Activated T-helper 2 cell treated with anti-CD3 and anti-CD28 coated beads, Interferon-gamma antibody, Interleukin-2, Interleukin-4, amounts not matched to agents 10 μg/mL and 5 μg/mL and 100 μg/mL, durations not matched to agents 14 hours and 24 hours and 36 hours (primary cell): Measurements from ENCODE around the gene CCBE1. TPM values are rescaled to one million over a fixed set of nuclear protein-coding genes. Genes with fewer than 3 reads are reported as not detected.
"Not testable (repeated sequence)": the region's sequence is repeated elsewhere in the genome, so short reads cannot be mapped to it uniquely, and the experiment has no call there.

Source experiments
- DNase-seq: peaks from one replicate; pipeline ENCODE4 v3.0.0; 2021; ENCODE audit warnings: low spot score
- H3K27ac Mint-ChIP-seq: one replicate; pipeline ENCODE4 v1.8.0; 2021; ENCODE audit warnings: mixed read lengths
- H3K27me3 Mint-ChIP-seq: one replicate; pipeline ENCODE4 v1.8.0; 2021; ENCODE audit warnings: low read depth, mixed read lengths
- H3K36me3 Mint-ChIP-seq: one replicate; pipeline ENCODE4 v1.8.0; 2021; ENCODE audit warnings: low read depth, mixed read lengths
- H3K4me1 Mint-ChIP-seq: one replicate; pipeline ENCODE4 v1.8.0; 2021; ENCODE audit warnings: low read depth, mixed read lengths
- H3K4me3 Mint-ChIP-seq: one replicate; pipeline ENCODE4 v1.8.0; 2021; ENCODE audit warnings: low read depth, mild to moderate bottlenecking, moderate library complexity, mixed read lengths
- H3K9me3 Mint-ChIP-seq: one replicate; pipeline ENCODE4 v1.8.0; 2021; ENCODE audit warnings: mixed read lengths
- intact Hi-C: fragments of 100-400 bp; cut with micrococcal nuclease; formaldehyde crosslinking; loops from one replicate; pipeline ENCODE4 v1.15.1; 2023
- total RNA-seq: library from RNA; stranded (reverse); gene quantifications from 2 replicates; pipeline ENCODE4 v1.2.3, GENCODE V29; 2022

The CCBE1 gene
- total RNA-seq, 1 donor from 2014 or later: not detected

DNA sequence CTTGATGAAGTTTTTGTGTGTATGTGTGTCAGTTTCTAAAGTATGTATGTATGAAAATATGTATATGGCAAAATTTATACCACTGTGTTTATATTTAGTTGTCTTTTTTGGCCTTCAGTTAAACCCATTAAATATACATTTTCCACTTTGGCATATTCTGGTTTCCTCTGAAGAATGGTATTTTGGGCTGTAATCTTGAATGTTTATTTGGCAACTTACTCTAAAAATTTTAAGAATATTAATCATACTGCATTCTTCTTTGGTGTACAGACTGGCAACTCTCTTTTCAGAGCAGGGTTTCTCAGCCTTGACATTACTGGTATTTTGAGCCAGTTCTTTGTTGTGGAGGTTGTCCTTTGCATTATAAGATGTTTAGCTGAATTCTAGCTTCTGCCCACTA is 27.9 kb upstream of the CCBE1 start:
- H3K27me3 Mint-ChIP-seq: peaks cover 2% of the 10 kb centered on the region
- no peaks in the 10 kb centered on the region for H3K4me1 Mint-ChIP-seq
- H3K36me3 Mint-ChIP-seq: no peaks in the 10 kb centered on the region
- no peak overlapping the region for H3K4me3 Mint-ChIP-seq
- no peak overlapping the region for H3K27ac Mint-ChIP-seq
- DNase-seq: no peak
- intact Hi-C loops: no loop called here
- H3K9me3 Mint-ChIP-seq: no peaks in the 10 kb centered on the region

DNA sequence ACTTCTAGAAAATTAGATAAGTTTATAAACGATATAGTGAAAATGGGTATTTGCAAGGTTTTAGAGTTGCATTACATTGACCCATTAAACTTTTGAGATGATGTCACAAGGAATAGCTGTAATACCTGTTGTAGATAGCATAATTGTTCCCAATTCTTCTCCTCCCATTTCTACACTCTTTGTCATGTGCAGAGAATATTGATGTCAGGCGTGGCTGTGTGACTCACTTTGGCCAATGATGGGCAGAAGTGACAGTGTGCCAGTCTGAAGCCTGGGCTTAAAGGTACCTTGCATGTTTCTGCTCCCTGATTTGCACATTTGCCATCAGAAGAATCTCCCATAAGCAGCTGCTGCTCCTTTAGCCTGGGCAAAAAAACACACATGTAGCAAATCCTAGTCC is 26.9 kb upstream of the CCBE1 start:
- intact Hi-C loops: no loop called here
- no peaks in the 10 kb centered on the region for H3K36me3 Mint-ChIP-seq
- no peak overlapping the region for H3K4me3 Mint-ChIP-seq
- H3K27ac Mint-ChIP-seq: no peak overlapping the region
- no peak for DNase-seq
- H3K4me1 Mint-ChIP-seq: no peaks in the 10 kb centered on the region
- no peaks in the 10 kb centered on the region for H3K9me3 Mint-ChIP-seq
- no peaks in the 10 kb centered on the region for H3K27me3 Mint-ChIP-seq

DNA sequence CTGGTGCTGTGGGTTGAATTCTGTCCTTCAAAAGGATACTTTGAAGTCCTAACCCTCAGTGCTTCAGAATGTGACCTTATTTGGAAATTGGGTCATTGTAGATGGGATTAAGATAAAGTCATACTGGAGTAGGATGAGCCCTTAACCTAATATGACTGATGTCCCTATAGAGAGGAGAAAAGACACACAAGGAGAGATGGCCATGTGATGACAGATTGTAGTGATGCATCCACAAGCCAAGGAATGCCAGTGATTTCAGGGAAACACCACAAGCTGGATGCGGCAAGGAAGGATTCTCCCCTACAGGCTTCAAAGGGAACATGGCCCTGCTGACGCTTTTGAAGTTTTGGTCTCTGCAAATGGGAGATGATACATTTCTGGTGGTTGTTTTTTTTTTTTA is 24.7 kb upstream of the CCBE1 start:
- intact Hi-C loops: no loop called here
- no peaks in the 10 kb centered on the region for H3K36me3 Mint-ChIP-seq
- H3K27me3 Mint-ChIP-seq: no peaks in the 10 kb centered on the region
- H3K4me3 Mint-ChIP-seq: no peak overlapping the region
- no peak for DNase-seq
- H3K9me3 Mint-ChIP-seq: no peaks in the 10 kb centered on the region
- no peak overlapping the region for H3K27ac Mint-ChIP-seq
- H3K4me1 Mint-ChIP-seq: no peaks in the 10 kb centered on the region

- no peaks in the 10 kb centered on the region for H3K4me1 Mint-ChIP-seq
- DNase-seq: no peak
- H3K27me3 Mint-ChIP-seq: no peaks in the 10 kb centered on the region
- H3K4me3 Mint-ChIP-seq: no peak overlapping the region
- intact Hi-C loops: no loop called here
- H3K27ac Mint-ChIP-seq: no peak overlapping the region
- H3K36me3 Mint-ChIP-seq: no peaks in the 10 kb centered on the region
- no peaks in the 10 kb centered on the region for H3K9me3 Mint-ChIP-seq
Observed at GRCh38 chr18:59721211-59721610, 24.0 kb upstream of the CCBE1 start.

- Mint-ChIP-seq H3K9me3 (no peaks in the 10 kb centered on the region), H3K27me3 (no peaks in the 10 kb centered on the region), H3K4me3 (no peak overlapping the region), H3K4me1 (no peaks in the 10 kb centered on the region), H3K27ac (no peak overlapping the region), H3K36me3 (no peaks in the 10 kb centered on the region)
- DNase-seq: no peak
- intact Hi-C loops: no loop called here
Observed at GRCh38 chr18:59719544-59720181, 22.4 kb upstream of the CCBE1 start.

DNA sequence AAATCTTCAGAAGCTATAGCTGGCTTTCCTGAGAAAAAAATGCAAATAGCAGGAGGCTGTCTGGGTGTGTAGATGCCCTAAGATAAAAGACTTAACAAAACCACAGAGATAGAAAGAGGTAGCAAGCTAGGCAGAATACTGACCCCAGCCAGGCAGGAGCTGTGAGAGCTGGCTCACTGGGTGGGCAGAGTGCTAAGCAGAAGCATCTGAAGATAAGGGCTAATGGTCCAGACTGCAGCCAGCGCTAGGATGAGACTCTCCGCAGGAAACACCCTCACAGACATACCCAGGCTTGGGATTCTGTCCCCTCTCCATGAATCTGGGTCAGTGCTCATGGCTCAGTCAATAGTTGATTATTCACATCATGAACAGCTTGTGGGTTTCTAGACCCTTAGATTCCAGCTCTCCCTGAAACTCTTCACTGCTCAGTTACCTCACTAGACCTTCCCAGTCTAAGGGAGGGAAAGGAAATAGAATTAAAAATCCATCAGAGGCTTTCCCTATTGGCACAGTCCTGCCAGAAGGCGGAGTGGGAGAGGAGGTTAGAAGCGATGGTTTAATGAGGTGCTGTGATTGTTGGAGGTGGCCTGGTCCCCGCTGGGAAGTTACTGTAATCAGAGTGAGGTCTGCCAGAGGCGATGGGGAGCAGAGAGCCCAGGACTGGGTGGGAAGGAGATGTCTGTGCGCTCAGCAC is 21.4 kb upstream of the CCBE1 start:
- no peak overlapping the region for H3K4me3 Mint-ChIP-seq
- intact Hi-C loops: no loop called here
- no peaks in the 10 kb centered on the region for H3K36me3 Mint-ChIP-seq
- no peak overlapping the region for H3K27ac Mint-ChIP-seq
- H3K9me3 Mint-ChIP-seq: no peaks in the 10 kb centered on the region
- no peaks in the 10 kb centered on the region for H3K4me1 Mint-ChIP-seq
- H3K27me3 Mint-ChIP-seq: no peaks in the 10 kb centered on the region
- no peak for DNase-seq

DNA sequence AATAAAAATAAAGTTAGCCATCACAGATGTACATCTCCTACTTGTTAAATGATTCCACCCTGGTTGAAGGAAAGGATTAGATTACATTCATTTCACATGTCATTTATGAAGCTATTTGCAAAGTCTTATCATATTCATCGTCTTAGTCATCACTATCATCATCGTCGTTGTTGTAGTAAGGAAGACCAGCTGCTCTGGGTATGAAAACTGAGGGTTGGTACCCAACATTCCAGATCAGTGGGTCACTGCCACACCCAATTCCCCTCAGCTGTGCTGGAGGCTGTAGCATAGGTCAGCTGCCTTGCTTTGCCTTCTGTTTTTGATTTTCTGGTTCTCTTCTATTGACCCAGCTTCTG is 20.9 kb upstream of the CCBE1 start:
- Mint-ChIP-seq H3K4me1 (no peaks in the 10 kb centered on the region), H3K4me3 (no peak overlapping the region), H3K36me3 (no peaks in the 10 kb centered on the region), H3K27ac (no peak overlapping the region), H3K9me3 (no peaks in the 10 kb centered on the region), H3K27me3 (no peaks in the 10 kb centered on the region)
- intact Hi-C loops: no loop called here
- DNase-seq: no peak

DNA sequence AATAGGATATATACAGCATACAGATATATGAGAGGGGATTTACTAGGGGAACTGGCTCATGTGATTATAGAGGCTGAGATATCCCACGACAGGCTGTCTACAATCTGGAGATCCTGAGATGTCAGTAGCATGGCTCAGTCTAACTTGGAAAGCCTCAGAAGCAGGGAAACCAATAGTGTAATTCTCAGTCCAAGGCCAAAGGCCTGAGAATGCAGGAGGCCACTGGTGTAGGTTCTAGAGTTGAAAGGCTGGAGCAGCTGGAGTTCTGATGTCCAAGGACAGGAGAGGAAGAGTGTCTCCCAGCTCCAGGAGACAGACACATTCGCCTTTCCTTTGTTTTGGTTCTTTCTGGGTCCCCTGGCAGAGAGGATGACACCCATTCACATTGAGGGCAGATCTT is 20.1 kb upstream of the CCBE1 start:
- Mint-ChIP-seq H3K27ac (no peak overlapping the region), H3K4me3 (no peak overlapping the region), H3K36me3 (no peaks in the 10 kb centered on the region), H3K9me3 (no peaks in the 10 kb centered on the region), H3K4me1 (no peaks in the 10 kb centered on the region), H3K27me3 (no peaks in the 10 kb centered on the region)
- DNase-seq: no peak
- intact Hi-C loops: no loop called here

- Mint-ChIP-seq H3K4me3 (no peak overlapping the region), H3K9me3 (no peaks in the 10 kb centered on the region), H3K36me3 (no peaks in the 10 kb centered on the region), H3K27me3 (no peaks in the 10 kb centered on the region), H3K4me1 (no peaks in the 10 kb centered on the region), H3K27ac (no peak overlapping the region)
- intact Hi-C loops: no loop called here
- no peak for DNase-seq
Observed at GRCh38 chr18:59715966-59716369, 18.7 kb upstream of the CCBE1 start.

DNA sequence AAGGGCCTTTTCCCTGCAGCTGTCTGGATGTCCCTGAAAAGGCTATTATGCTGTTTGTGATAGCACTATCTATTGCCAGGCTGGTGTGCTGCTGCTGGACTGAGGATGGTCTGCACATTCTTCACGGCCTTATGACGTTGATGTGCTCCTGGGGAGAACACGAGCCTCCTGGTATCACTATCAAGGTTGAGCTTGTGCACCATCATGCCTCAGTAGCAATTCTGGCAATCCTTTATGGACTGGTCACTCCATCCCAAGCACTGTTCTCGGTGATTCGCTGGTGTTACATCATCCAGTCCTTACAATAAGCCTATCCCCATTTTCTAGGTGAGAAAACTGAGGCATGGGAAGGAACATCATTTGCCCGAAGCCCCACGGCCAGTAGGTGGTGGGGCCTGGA is 18.2 kb upstream of the CCBE1 start:
- Mint-ChIP-seq H3K9me3 (no peaks in the 10 kb centered on the region), H3K36me3 (no peaks in the 10 kb centered on the region), H3K27me3 (no peaks in the 10 kb centered on the region), H3K27ac (no peak overlapping the region), H3K4me3 (no peak overlapping the region), H3K4me1 (no peaks in the 10 kb centered on the region)
- DNase-seq: no peak
- intact Hi-C loops: no loop called here

DNA sequence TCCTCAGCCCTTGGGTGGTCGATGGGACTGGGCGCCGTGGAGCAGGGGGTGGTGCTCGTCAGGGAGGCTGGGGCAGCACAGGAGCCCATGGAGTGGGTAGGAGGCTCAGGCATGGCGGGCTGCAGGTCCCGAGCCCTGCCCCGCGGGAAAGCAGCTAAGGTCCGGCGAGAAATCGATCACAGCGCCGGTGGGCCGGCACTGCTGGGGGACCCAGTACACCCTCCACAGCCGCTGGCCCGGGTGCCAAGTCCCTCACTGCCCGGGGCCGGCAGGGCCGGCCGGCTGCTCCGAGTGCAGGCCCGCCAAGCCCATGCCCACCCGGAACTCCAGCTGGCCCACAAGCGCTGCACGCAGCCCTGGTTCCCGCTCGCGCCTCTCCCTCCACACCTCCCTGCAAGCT is 16.9 kb upstream of the CCBE1 start:
- H3K4me1 Mint-ChIP-seq, H3K9me3 Mint-ChIP-seq, H3K27ac Mint-ChIP-seq, H3K27me3 Mint-ChIP-seq, H3K36me3 Mint-ChIP-seq, H3K4me3 Mint-ChIP-seq, DNase-seq, intact Hi-C loops: not testable (repeated sequence)

DNA sequence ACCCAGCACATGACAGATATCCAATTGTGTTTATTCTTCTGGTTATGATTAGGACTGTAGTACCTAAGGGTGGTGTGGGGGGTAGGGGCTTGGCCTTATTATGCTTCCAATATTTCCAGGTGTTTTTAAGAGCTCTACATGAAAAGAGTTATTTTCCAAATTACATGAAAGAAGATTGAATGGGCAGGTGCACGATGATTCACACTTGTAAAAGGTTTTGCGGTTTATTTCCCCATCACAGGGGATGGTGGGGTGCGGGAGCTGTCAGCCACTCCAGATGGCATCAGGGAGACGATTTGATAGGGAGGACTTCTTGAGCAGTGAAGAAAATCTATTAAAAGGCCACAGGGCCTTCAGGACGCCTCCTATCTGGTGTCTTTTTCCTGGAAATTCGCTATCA is 15.1 kb upstream of the CCBE1 start:
- Mint-ChIP-seq H3K9me3 (no peaks in the 10 kb centered on the region), H3K4me3 (no peak overlapping the region), H3K27me3 (no peaks in the 10 kb centered on the region), H3K4me1 (no peaks in the 10 kb centered on the region), H3K27ac (no peak overlapping the region), H3K36me3 (no peaks in the 10 kb centered on the region)
- intact Hi-C loops: no loop called here
- no peak for DNase-seq

DNA sequence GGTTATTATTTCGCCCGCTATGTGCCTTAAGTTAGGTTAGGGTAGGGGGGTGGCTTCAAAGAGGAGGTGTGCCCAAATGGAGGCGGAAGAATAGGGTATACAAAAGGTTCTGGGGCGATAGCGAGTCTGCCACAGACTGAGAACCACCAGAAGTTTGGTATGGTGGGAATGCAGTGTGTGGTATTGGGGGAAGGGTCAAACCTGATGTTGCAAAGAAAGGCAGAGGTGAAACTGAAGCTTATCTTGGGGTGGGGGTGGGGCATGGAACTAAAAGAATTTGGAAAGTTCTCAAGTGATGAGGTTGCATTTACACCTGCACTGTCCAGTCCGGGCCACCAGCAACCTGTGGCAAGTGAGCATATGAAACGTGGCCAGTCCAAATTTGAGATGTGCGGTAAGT is 11.8 kb upstream of the CCBE1 start:
- intact Hi-C loops: no loop called here
- no peak for DNase-seq
- Mint-ChIP-seq H3K4me1 (no peaks in the 10 kb centered on the region), H3K27me3 (no peaks in the 10 kb centered on the region), H3K27ac (no peak overlapping the region), H3K9me3 (no peaks in the 10 kb centered on the region), H3K36me3 (no peaks in the 10 kb centered on the region), H3K4me3 (no peak overlapping the region)

- Mint-ChIP-seq H3K36me3 (no peaks in the 10 kb centered on the region), H3K27ac (no peak overlapping the region), H3K27me3 (no peaks in the 10 kb centered on the region), H3K4me3 (no peak overlapping the region), H3K4me1 (no peaks in the 10 kb centered on the region), H3K9me3 (no peaks in the 10 kb centered on the region)
- intact Hi-C loops: no loop called here
- DNase-seq: no peak
Observed at GRCh38 chr18:59707306-59707705, 10.1 kb upstream of the CCBE1 start.
